Measurements from ENCODE around the gene ABCA13. TPM values are rescaled to one million over a fixed set of nuclear protein-coding genes. Genes with fewer than 3 reads are reported as not detected.

Gene ABCA13
- total RNA-seq, 1 donor from 2014 or later: 0.18 TPM

DNA sequence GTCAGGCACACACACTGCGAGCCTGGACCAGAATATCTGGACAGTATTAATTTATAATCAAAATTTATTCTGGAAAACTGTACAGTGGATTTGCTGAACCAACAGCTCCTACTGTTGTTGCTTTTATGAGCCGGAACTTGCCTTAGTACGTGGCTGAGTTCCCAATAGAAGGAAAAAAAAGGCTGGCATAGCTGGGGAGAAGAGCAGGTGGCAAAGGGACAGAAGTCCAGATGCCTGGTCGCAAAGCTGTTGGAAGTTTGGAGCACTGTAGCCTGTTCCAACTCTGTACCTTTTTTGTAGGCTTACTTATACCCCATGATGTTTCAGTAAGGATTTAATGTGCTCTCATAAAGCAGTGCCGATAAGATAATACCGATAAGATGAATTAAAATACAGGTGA, 333.8 kb downstream of the ABCA13 start:
- DNase-seq (ENCODE audit: extremely low read depth, low read depth, low spot score): no peak

DNA sequence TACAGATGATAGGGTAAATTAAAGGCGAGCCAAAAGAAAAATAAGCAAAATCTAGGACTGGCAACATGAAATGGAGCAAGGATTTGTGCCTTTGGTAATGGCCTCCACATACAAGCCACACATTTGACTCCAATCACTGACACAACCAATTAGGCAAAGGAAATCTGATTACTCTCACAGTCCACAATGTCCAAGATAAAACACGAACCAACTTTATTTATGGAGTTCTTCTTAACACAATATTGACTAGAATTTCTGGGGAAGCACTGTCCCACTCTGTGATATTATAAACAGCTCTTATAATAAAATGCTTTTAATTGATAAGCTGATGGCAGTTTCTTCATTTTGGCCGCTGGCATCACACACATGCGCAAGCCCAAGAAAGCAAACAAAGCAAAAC, 334.2 kb downstream of the ABCA13 start:
- no peak for DNase-seq (ENCODE audit: extremely low read depth, low read depth, low spot score)

GRCh38 chr7:48506569-48506968, 335.3 kb downstream of the ABCA13 start:
- DNase-seq (ENCODE audit: extremely low read depth, low read depth, low spot score): no peak

DNA sequence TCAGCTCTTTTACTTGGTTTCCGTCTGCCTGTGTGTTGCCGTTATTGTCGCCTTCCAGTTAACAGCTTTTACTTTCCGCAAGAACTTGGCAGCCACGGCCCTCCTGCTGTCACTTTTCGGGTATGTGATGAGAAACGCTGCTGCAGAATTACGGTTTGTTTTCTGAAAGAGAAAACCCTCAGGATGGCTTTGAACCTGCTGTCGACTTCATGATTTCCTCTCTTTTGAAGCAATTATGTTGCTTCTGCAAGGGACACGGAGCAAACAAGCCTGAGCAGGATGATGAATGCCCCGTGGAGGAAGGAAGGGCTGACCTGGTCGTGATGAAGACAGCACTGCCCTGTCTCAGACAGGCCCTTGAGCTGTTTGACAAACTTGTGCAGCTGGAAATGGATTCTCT, 339.8 kb downstream of the ABCA13 start:
- DNase-seq (ENCODE audit: extremely low read depth, low read depth, low spot score): no peak

GRCh38 chr7:48512892-48513291, 341.6 kb downstream of the ABCA13 start:
- no peak for DNase-seq (ENCODE audit: extremely low read depth, low read depth, low spot score)

- DNase-seq (ENCODE audit: extremely low read depth, low read depth, low spot score): no peak
Observed at GRCh38 chr7:48515171-48515570, 343.9 kb downstream of the ABCA13 start.

DNA sequence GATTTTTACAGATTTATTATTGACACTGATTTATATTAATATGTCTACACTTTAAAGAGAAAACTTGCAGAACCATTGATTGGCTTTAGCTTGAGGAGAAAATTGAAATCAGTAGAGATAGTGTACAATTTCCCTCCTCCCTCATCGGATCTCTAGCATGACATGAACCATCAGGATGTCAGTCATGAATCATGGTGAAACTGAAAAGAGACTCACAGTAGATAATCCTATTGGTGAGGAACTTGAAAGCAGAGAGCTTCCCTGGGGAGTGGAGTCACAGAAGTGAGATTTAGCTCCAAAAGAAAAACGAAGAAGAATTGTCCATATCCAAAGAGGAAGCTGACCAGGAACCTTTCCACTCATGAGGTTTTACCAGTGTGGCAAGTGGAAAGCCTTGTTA, 346.8 kb downstream of the ABCA13 start:
- DNase-seq (ENCODE audit: extremely low read depth, low read depth, low spot score): no peak

GRCh38 chr7:48522692-48523091, 351.4 kb downstream of the ABCA13 start:
- no peak for DNase-seq (ENCODE audit: extremely low read depth, low read depth, low spot score)

DNA sequence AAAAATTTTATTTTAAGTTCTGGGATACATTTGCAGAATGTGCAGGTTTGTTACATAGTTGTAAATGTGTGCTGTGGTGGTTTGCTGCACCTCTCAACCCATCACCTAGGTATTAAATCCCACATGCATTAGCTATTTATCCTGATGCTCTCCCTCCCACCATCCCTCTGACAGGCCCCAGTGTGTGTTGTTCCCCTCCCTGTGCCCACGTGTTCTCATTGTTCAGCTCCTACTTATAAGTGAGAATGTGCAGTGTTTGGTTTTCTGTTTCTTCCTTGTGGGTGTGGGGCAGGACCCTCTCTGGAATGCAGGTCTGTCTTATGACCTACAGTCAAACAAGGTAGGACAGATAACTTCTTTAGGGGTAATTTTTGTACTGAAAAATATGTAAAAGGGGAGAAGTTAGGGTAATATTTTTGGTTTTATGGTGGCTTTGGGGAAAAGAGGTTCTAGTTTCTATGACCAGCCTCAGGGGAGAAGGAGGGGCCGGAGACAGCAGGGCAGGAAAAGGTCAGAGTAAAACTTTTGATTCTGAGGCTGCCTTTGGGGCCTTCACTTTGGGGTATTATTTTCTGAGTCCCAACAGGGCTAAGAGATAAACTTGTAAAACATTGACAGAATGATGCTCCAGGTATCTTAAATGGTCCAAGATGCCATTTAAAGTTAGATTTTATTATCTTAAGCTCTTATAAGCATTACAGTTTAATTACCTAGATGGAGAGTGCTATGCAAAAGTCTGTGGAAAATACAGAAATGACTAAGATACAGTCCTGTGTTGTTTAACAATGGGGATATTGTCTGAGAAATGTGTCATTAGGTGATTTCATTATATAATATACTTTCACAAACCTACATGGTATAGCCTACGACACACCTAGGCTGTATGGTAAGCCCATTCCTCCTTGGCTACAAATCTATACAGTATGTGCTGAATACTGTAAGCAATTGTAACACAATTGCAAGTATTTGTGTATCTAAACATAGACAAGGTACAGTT, 354.8 kb downstream of the ABCA13 start:
- DNase-seq (ENCODE audit: extremely low read depth, low read depth, low spot score): no peak

DNA sequence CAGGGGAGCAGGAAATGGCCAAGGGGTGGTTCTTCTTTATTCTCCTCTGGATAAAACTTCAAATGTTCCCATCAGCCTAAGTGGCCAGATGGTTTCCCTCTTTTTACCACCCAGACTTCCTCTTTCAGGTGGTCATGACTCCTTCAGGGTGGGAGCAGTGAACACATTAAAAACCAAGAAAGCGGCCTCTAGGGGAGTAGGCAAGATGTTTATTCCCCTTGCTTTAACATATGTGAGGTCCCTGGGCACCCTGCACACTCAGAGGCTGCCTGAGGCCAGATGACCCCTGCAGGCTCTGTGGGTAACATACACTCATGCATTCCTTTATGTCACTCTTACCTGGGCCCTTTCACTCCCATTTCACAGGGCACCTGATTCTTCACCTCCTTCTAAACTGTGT, 357.4 kb downstream of the ABCA13 start:
- DNase-seq (ENCODE audit: extremely low read depth, low read depth, low spot score): no peak

DNA sequence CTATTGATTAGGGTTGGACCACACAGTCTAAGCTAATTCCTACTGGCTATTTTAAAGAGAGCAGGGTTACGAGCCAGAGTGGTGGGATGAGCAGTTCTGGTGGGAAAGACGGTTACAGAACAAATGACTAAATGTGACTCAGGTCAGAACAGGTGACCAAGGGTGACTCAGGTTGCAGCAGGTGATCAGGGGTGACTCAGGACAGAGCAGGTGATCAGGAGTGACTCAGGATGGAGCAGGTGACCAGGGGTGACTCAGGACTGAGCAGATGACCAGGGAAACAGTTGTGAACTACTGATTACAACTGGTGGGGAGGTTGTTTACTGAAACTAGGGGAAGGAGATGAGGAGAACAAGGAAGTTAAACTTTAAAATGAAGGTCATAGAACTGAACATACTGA, 366.3 kb downstream of the ABCA13 start:
- no peak for DNase-seq (ENCODE audit: extremely low read depth, low read depth, low spot score)

DNA sequence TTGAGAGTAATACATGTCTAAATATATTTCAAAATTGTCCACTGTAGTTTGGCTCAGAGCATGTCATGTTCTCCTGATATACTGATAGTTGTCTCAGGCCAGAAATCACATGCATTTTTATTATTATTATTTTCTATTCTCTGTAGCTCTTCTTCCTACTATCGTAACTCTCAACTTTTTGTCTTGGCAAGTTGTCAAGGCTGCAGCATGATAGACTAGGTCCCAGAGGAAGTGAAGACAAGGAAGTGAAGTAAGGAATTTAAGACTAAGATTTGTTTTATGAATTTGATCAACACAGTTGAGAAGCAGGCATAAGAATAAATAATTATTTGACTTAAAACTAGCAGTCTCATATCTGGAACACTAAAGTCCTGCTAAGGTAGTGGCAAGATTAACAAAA, 369.5 kb downstream of the ABCA13 start:
- no peak for DNase-seq (ENCODE audit: extremely low read depth, low read depth, low spot score)

DNA sequence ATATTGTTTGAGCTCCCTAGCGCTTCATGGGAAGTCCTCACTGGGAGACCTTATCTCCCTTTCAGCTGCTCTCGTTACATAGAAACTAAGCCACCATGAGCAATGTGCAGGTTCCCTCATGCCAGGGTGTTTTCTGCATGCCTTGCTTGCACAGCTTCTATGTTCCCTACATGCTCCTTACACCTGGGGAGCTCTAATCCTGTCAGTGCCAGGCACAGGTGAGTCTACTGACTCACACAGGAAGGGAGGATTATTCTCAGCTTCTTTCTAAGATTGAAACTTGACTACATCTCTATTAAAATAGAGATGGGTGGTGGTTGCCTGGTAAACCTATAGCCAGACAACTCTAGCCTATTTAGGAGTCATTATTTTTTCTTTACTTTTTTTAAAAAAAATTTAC, 377.4 kb downstream of the ABCA13 start:
- DNase-seq (ENCODE audit: extremely low read depth, low read depth, low spot score): no peak

DNA sequence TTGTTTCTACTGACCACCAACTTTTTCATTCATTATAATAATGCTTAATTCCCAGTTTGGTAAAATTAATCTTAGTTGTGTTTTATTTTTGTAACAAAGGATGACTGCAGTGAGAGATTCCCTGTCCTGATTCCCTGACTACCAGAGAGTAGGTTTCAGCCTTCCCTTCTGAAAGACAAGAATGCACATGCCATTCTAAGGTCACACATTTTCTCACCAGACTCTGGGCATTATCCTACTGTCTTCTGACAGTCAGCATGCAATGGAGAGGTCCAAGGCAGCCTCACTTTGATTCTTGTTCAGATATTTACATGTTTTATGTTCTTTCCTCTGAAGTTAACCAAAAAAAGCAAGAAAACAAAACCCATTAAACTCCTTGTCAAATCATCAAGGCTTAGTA, 380.4 kb downstream of the ABCA13 start:
- DNase-seq (ENCODE audit: extremely low read depth, low read depth, low spot score): no peak

DNA sequence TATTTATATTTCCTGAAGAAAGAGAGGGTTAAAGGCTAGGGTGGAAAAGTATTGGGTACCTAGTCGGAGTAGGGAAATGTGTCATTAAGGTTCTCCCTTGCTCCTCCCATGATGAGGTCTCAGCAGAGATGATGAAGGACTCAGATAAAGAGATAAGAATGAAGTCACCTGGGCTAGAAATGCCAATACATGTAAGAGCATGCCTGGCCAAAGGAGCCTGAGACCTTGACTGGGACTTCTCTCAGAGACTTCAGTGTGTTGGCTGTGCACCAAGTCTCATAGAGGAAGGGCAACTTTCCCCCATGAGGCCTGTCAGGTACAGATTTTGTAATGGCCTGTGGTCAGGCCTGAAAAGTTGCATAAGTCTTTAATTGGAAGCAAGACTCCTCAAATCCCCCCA, 392.1 kb downstream of the ABCA13 start:
- DNase-seq (ENCODE audit: extremely low read depth, low read depth, low spot score): no peak

DNA sequence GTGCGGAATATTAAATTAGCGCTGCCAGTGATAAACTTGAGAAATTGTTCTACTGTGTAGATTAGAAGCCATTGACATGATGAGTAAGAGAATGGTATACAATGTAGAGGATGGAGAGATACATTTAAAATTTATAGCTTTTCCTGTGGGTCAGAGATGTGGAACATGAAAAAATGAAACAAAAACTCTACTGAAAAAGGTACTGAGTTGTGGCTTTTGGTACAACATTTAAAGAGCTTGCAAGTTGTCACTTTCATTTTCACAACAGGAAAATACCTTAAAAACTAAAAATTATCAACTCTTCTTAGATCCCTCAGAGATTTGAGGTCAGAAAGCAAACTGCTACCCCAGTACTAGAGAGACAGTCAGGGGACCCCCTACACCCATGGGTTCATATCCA, 404.3 kb downstream of the ABCA13 start:
- DNase-seq (ENCODE audit: extremely low read depth, low read depth, low spot score): no peak

- no peak for DNase-seq (ENCODE audit: extremely low read depth, low read depth, low spot score)
Observed at GRCh38 chr7:48587475-48587874, 416.2 kb downstream of the ABCA13 start.

GRCh38 chr7:48594349-48594748, 423.1 kb downstream of the ABCA13 start:
- DNase-seq (ENCODE audit: extremely low read depth, low read depth, low spot score): no peak

DNA sequence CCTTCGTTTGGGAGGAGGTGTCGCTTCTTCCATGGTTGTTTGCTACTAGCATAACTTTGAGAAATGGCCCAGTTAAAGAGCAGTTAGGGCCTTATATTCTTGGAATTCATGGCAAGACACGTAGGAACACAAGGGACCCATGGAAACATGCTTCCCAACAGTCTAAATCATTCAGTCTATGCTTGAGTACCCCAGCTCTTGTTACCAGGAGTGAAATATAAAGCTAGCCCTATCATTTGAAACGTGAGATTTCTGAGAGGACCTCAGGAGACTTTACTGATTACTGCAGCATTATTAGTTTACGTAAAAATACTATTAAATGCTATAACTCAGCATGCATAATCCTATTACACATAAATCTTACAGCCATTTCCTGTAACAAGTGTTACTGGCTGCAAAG, 424.5 kb downstream of the ABCA13 start:
- DNase-seq (ENCODE audit: extremely low read depth, low read depth, low spot score): no peak

DNA sequence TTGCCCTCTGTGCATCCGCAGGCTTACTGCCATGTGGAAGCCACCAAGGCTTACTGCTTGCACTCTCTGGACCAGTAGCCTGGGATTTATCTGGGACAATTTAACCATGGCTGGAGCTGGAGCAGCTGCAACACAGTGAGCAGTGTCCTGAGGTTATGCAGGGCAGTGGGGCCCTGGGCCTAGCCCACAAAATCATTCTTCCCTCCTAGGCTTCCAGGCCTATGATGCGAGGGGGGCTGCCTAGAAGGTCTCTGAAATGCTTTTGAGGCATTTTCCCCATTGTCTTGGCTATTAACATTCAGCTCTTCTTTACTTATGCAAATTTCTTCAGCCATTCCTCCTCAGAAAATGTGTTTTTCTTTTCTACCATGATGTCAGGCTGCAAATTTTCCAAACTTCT, 439.4 kb downstream of the ABCA13 start:
- DNase-seq (ENCODE audit: extremely low read depth, low read depth, low spot score): no peak

DNA sequence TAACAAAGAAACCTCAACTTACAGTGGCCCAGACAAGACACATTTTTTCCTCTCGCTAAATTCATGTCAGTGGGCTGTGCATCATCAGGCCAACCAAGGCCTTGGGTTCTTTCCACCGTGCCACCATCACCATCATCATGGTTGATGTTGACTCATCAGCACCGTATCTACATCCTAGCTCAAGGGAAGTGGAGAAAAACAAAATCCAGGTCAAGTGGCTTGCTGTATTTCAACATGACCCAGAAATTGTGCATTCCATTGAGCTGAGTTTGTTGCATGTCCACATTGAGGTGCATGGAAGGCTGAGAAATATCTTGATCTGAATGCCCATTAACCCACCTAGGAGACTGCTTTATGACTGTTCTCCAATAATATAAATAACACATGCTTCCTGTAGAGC, 440.7 kb downstream of the ABCA13 start:
- DNase-seq (ENCODE audit: extremely low read depth, low read depth, low spot score): no peak

GRCh38 chr7:48617508-48617907, 446.2 kb downstream of the ABCA13 start:
- DNase-seq (ENCODE audit: extremely low read depth, low read depth, low spot score): no peak

DNA sequence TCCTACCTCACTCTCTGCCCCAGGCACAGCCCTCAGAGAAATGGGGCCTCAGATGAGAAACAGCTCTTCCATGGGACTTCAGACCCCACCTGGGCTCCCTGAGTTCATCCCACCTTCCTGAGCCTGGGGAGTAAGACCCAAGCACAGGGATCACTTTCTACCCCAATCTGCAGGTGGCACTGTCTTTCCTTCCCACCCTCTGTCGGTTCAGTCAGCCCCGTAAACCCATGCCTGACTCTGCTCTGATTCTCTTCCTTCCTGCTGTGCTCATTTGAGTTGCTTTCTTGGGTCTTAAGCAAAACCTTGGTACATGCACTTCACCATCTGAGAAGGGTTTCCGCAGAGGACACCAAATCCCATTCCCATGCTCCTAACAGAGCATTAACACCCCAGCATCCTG, 446.7 kb downstream of the ABCA13 start:
- DNase-seq (ENCODE audit: extremely low read depth, low read depth, low spot score): no peak

Measured in glomerular endothelial cell (primary cell).